ENCODE measurements around the gene SEC14L6. TPM values are rescaled to one million over a fixed set of nuclear protein-coding genes. Genes with fewer than 3 reads are reported as not detected.

SEC14L6 gene
- total and polyA plus RNA-seq, 9 of the 15 experiments (the other 6 are each of a cell fraction or from before 2014, with no cell fraction given) = 0.29 to 6.1 (median 1.9) TPM

GRCh38 chr22:30485362-30485988, 61.1 kb downstream of the SEC14L6 start (continued):
- TF ChIP-seq MAX (CRISPR knock-in tag; IDR thresholded peaks at IDR 0.05) (0 out of 2 replicates have a peak, but pooled peaks have one; percentile 32), ZBTB1 (CRISPR knock-in tag; IDR thresholded peaks at IDR 0.05; ENCODE audit: borderline replicate concordance, low read depth) (no peak), MECOM (CRISPR knock-in tag; IDR thresholded peaks at IDR 0.05) (no peak), RUNX1 (IDR thresholded peaks at IDR 0.05; ENCODE audit: low read depth) (no peak), RAD21 (CRISPR knock-in tag; conservative IDR thresholded peaks at IDR 0.05 in 1 of 2, IDR thresholded peaks at IDR 0.05 in 1 of 2) (peak; percentile 76 to 90), BACH1 (tag; IDR thresholded peaks at IDR 0.05) (no peak), RB1 (IDR thresholded peaks at IDR 0.05; ENCODE audit: low read depth) (peak; percentile 58; the same call in 1 of the 2 replicates), MBD2 (IDR thresholded peaks at IDR 0.05; ENCODE audit: borderline replicate concordance, low read depth) (no peak), ZNF277 (CRISPR knock-in tag; IDR thresholded peaks at IDR 0.05; ENCODE audit: borderline replicate concordance) (no peak), THRAP3 (IDR thresholded peaks at IDR 0.05; ENCODE audit: borderline replicate concordance) (no peak), ZNF445 (CRISPR knock-in tag; IDR thresholded peaks at IDR 0.05; ENCODE audit: low read depth) (no peak), SMARCA5 (IDR thresholded peaks at IDR 0.05) (no peak), MAFF (IDR thresholded peaks at IDR 0.05; ENCODE audit: low read length) (no peak), CTCF (IDR thresholded peaks at IDR 0.05 in 2 of 3, conservative IDR thresholded peaks at IDR 0.05 in 1 of 3; ENCODE audit: insufficient read depth in 2 of 3, low read depth in 1 of 3, low read length in 3 of 3) (peak; percentile 84 to 91 (median 87)), MLX (CRISPR knock-in tag; conservative IDR thresholded peaks at IDR 0.05) (no peak), ETV5 (CRISPR knock-in tag; IDR thresholded peaks at IDR 0.05; ENCODE audit: low read depth) (no peak), ATF2 (CRISPR knock-in tag; IDR thresholded peaks at IDR 0.05) (no peak), ARID2 (IDR thresholded peaks at IDR 0.05) (0 out of 2 replicates have a peak, but pooled peaks have one; percentile 63), SMC3 (conservative IDR thresholded peaks at IDR 0.05; ENCODE audit: insufficient read depth, low read depth, low read length) (peak; percentile 90), DEAF1 (CRISPR knock-in tag; IDR thresholded peaks at IDR 0.05) (peak; percentile 69), BRF1 (IDR thresholded peaks at IDR 0.05; ENCODE audit: borderline replicate concordance, extremely low read depth, insufficient read length) (no peak)
